Transverse colon (tissue), 4 donors: ENCODE data around the gene STOX2.

ENCODE experiments used
- CTCF ChIP-seq, 5 experiments: fragments of 200-600 bp in 3 of 5; fragments of 450-650 bp in 2 of 5; sonication (generic) in 3 of 5; IDR thresholded peaks; 1 replicate in 2 of 5; 2 replicates in 3 of 5; pipeline ENCODE4 v1.5.1; 2016 to 2017; ENCODE audit warnings: antibody characterized with exemption in 5 of 5, inconsistent platforms in 3 of 5, mild to moderate bottlenecking in 2 of 5, moderate library complexity in 1 of 5
- EP300 ChIP-seq: sonication (generic); formaldehyde crosslinking; IDR thresholded peaks from one replicate; pipeline ENCODE4 v1.6.1; 2017; ENCODE audit warnings: antibody characterized with exemption, low read depth
- POLR2A ChIP-seq: fragments of 450-650 bp; IDR thresholded peaks from one replicate; pipeline ENCODE4 v1.6.1; 2016; ENCODE audit warnings: antibody characterized with exemption, mild to moderate bottlenecking, moderate library complexity
- POLR2AphosphoS5 ChIP-seq, 3 donors: sonication (generic); formaldehyde crosslinking; IDR thresholded peaks; one replicate each; pipeline ENCODE4 v1.6.1; 2016; ENCODE audit warnings: antibody characterized with exemption in 3 of 3

GRCh38 chr4:183921335-183921734, 16.2 kb downstream of the STOX2 start:
- TF ChIP-seq CTCF (IDR thresholded peaks at IDR 0.05) = no peak
- TF ChIP-seq POLR2AphosphoS5 (IDR thresholded peaks at IDR 0.05) = no peak
- no peak for TF ChIP-seq EP300
- no peak for TF ChIP-seq POLR2A
